Suppressor macrophage (primary cell): ENCODE results near the gene PDZRN3.
"Not testable (repeated sequence)": the region's sequence is repeated elsewhere in the genome, so short reads cannot be mapped to it uniquely, and the experiment has no call there.

Source experiments
- DNase-seq, 4 experiments: peaks; one replicate each; pipeline ENCODE4 v3.0.0-alpha.2; 2020 to 2022

PDZRN3 gene

GRCh38 chr3:73586628-73587027, 38.1 kb downstream of the PDZRN3 start:
- no peak for DNase-seq

GRCh38 chr3:73586190-73586589, 38.6 kb downstream of the PDZRN3 start:
- no peak for DNase-seq

GRCh38 chr3:73584873-73585272, 39.9 kb downstream of the PDZRN3 start:
- DNase-seq: no peak

GRCh38 chr3:73582535-73582934, 42.2 kb downstream of the PDZRN3 start:
- no peak for DNase-seq

GRCh38 chr3:73581134-73581846, 43.5 kb downstream of the PDZRN3 start:
- DNase-seq: no peak

GRCh38 chr3:73580343-73580742, 44.4 kb downstream of the PDZRN3 start:
- no peak for DNase-seq

- DNase-seq: no peak
Measured at GRCh38 chr3:73577704-73578103, 47.0 kb downstream of the PDZRN3 start.

GRCh38 chr3:73576999-73577461, 47.7 kb downstream of the PDZRN3 start:
- DNase-seq: no peak

- DNase-seq: no peak
Measured at GRCh38 chr3:73575953-73576352, 48.8 kb downstream of the PDZRN3 start.

GRCh38 chr3:73575519-73575918, 49.2 kb downstream of the PDZRN3 start:
- DNase-seq: no peak

GRCh38 chr3:73573204-73573603, 51.5 kb downstream of the PDZRN3 start:
- DNase-seq: no peak

- DNase-seq: no peak
Measured at GRCh38 chr3:73572368-73572767, 52.4 kb downstream of the PDZRN3 start.

GRCh38 chr3:73571238-73571794, 53.4 kb downstream of the PDZRN3 start:
- DNase-seq: no peak

GRCh38 chr3:73569246-73569760, 55.4 kb downstream of the PDZRN3 start:
- DNase-seq: no peak

- no peak for DNase-seq
Measured at GRCh38 chr3:73568371-73568862, 56.3 kb downstream of the PDZRN3 start.

- DNase-seq: not testable (repeated sequence)
Measured at GRCh38 chr3:73565374-73565773, 59.4 kb downstream of the PDZRN3 start.

GRCh38 chr3:73563896-73564582, 60.7 kb downstream of the PDZRN3 start:
- no peak for DNase-seq

- DNase-seq: no peak
Measured at GRCh38 chr3:73561494-73561893, 63.2 kb downstream of the PDZRN3 start.

- DNase-seq: no peak
Measured at GRCh38 chr3:73559749-73560148, 65.0 kb downstream of the PDZRN3 start.

- DNase-seq: no peak
Measured at GRCh38 chr3:73558727-73559075, 66.0 kb downstream of the PDZRN3 start.

GRCh38 chr3:73557986-73558726, 66.6 kb downstream of the PDZRN3 start:
- DNase-seq: no peak

GRCh38 chr3:73556520-73557372, 68.0 kb downstream of the PDZRN3 start:
- no peak for DNase-seq
